ENCODE data around the gene MYB.

Gene MYB

GRCh38 chr6:135257631-135258405 lies 76.7 kb downstream of the MYB start:
- peak; percentile 2 for DNase-seq

DNA sequence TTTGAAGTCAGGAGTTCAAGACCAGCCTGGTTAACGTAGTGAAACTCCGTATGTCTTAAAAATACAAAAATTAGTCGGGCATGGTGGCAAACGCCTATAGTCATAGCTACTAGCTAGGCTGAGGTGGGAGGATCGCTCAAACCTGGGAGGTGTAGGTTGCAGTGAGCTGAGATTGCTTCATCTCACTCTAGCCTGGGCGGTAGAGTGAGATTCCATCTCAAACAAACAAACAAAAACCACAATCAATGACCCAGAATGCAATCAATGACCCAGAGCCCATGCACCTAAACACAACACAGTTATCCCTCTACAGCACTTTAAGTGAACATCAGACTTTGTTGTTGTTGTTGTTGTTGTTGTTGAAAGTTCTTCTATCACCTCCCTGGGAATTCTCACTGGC lies 77.9 kb downstream of the MYB start:
- DNase-seq = no peak

GRCh38 chr6:135260612-135261011 lies 79.5 kb downstream of the MYB start:
- DNase-seq = no peak

DNA sequence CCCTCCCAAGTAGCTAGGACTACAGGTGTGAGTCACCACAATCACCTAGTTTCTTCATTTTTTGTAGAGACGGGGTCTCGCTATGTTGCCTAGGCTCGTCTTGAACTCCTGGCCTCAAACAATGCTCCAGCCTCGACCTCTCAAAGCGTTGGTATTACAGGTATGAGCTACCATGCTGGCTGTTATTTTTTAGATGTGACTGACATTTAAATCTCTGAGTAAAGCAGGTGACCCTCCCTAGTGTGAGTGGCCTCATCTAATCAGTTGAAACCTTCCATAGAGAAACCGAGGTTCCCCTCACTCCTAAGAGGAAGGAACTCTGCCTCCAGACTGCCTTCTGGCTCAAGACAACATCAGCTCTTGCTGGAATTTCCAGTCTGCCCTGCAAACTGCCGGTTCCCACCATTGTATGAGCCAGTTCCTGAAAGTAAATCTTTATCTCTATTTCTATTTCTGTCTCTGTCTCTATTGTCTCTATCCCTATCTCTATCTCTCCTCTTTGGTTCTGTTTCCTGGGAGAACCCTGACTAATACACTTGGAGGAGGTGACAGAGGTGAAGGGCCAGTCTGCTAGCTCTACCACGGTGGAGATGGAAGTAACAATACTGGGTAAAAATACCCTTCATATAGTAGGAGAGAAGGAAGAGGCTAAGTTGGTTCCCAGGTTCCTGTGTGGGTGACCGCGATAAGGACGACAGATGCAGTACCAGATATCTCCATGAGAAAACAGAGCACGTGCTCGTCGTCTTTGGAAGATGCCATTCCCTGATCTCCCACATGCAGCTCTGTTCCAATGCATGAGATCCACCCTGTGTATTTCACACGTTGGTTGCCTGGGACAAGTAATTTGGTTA lies 81.0 kb downstream of the MYB start:
- DNase-seq = no peak

- DNase-seq = no peak
Observed at GRCh38 chr6:135265278-135265677, 84.2 kb downstream of the MYB start.

DNA sequence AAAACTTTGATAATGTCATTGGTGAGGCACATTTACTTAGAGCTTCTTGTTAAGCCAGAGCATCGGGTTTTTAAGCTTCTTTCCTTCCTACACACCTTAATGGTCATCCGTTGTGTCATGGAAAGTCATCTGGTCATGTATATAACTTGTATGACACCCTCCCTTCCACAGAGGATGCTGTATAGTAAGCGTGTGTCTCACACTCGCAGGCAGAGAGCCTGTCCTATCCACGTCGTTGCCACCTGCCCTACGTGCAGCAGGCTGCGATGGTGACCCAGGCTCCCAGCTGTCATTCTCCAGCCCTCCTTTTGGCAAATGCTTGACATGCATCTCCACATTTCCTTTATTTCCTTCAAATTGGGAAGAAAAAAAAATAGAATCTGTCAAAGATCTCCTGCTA lies 85.6 kb downstream of the MYB start:
- no peak for DNase-seq

- DNase-seq = no peak
Observed at GRCh38 chr6:135267085-135267484, 86.0 kb downstream of the MYB start.

DNA sequence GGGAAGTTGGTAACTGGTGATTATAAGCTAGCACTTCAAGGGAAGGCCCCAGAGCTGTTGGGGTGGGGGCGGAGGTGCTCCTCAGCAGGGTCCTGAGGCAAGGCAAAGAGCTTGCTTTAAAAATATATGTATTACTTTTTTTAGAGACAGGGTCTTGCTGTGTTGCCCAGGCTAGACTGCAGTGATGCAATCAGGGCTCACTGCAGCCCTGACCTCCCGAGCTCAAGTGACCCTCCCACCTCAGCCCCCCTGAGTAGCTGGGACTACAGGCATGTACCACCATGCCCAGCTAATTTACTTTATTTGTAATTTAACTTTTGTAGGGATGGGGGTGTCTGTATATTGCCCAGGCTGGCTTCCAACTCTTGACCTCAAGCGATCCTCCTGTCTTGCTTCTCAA lies 87.2 kb downstream of the MYB start:
- no peak for DNase-seq

DNA sequence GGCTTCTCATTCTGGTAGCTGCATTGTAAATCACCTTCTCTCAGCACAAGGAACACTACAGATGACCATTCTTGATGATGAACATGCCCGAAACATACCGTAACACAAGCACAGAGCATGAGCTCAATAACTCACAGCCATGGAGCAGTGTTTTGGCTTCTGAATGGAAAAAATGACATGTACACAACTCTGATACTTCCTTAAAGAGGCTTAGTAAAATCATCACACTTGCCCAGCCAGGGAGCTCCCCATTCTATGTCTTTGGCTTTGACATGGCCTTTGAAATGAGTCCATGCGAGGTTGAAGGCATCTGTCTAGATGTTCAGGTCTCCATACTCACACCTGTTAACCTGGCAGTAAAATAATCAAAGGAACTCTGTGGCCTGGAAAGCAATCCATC lies 87.6 kb downstream of the MYB start:
- DNase-seq = no peak

Data from CD4-positive, alpha-beta T cell treated with Interleukin-10 for 1 hour (primary cell).